Retinal pigment epithelial cell (primary cell): ENCODE data around the gene AOC2.

Source experiments
- DNase-seq: peaks from one replicate; pipeline ENCODE4 v3.0.0-alpha.2; 2010; ENCODE audit warnings: low read depth
- H3K4me3 ChIP-seq: 2 replicates; pipeline ENCODE4 v1.5.1; 2011; ENCODE audit warnings: mild to moderate bottlenecking, low read length, control low read depth, moderate library complexity
- CTCF ChIP-seq: conservative IDR thresholded peaks from 2 replicates; pipeline ENCODE4 v1.5.1; 2011; ENCODE audit warnings: low read depth, low read length, control low read depth, inconsistent platforms

The AOC2 gene

GRCh38 chr17:42798383-42799380, 45.7 kb upstream of the AOC2 start, which contains the start of the genes CNTD1 and COA3:
Gene CNTD1, plus strand, starts transcription at chr17:42798861. Its CDS starts 207 bp downstream, at chr17:42799068.
Gene COA3, minus strand, starts transcription at chr17:42798704. Its CDS starts 23 bp downstream, at chr17:42798681.
- peak; percentile 48 for DNase-seq
- no peak for TF ChIP-seq CTCF
- H3K4me3 ChIP-seq, result peak within 1 kb of the TSS; percentile 79

- DNase-seq, result no peak
- H3K4me3 ChIP-seq, result no peak overlapping the region
- TF ChIP-seq CTCF, result no peak
Observed at GRCh38 chr17:42803074-42803883, 41.1 kb upstream of the AOC2 start.

GRCh38 chr17:42804918-42805367, 39.4 kb upstream of the AOC2 start:
- no peak for DNase-seq
- H3K4me3 ChIP-seq, result no peak overlapping the region
- TF ChIP-seq CTCF, result no peak

GRCh38 chr17:42806249-42806648, 38.1 kb upstream of the AOC2 start:
- no peak overlapping the region for H3K4me3 ChIP-seq
- no peak for TF ChIP-seq CTCF
- no peak for DNase-seq

- no peak for TF ChIP-seq CTCF
Observed at GRCh38 chr17:42809250-42809649, 35.1 kb upstream of the AOC2 start.

GRCh38 chr17:42814633-42815399, 29.6 kb upstream of the AOC2 start:
- no peak for TF ChIP-seq CTCF
- DNase-seq, result no peak
- H3K4me3 ChIP-seq, result no peak overlapping the region

More at GRCh38 chr17:42809250-42809649, 35.1 kb upstream of the AOC2 start:
- DNase-seq, result no peak
- H3K4me3 ChIP-seq, result no peak overlapping the region
